ENCODE results near the gene PROKR1.

- TF ChIP-seq CTCF (conservative IDR thresholded peaks at IDR 0.05; ENCODE audit: low read depth, low read length) (no peak), BHLHE40 (IDR thresholded peaks at IDR 0.05; ENCODE audit: low read depth, low read length) (no peak), MXI1 (IDR thresholded peaks at IDR 0.05; ENCODE audit: borderline replicate concordance, low read depth, low read length) (no peak), POLR2A (IDR thresholded peaks at IDR 0.05; ENCODE audit: low read depth, low read length) (no peak), FOS (IDR thresholded peaks at IDR 0.05; ENCODE audit: low read depth, low read length) (no peak), ELK1 (IDR thresholded peaks at IDR 0.05; ENCODE audit: borderline replicate concordance, low read depth, low read length) (no peak), MAFK (IDR thresholded peaks at IDR 0.05; ENCODE audit: low read depth, low read length) (no peak), CEBPB (IDR thresholded peaks at IDR 0.05; ENCODE audit: low read depth, low read length) (no peak), RAD21 (IDR thresholded peaks at IDR 0.05; ENCODE audit: low read length) (no peak), USF2 (IDR thresholded peaks at IDR 0.05; ENCODE audit: low read depth, low read length) (no peak), SMC3 (IDR thresholded peaks at IDR 0.05; ENCODE audit: low read depth, low read length) (no peak), MAZ (IDR thresholded peaks at IDR 0.05; ENCODE audit: borderline replicate concordance, low read depth, low read length) (no peak), NFE2L2 (IDR thresholded peaks at IDR 0.05; ENCODE audit: low read depth, low read length) (no peak)
Measured at GRCh38 chr2:68645523-68645922, 2.1 kb downstream of the PROKR1 start.

All from IMR-90 (cell line).